H1 (cell line): Measurements from ENCODE around the gene COL10A1. TPM values are rescaled to one million over a fixed set of nuclear protein-coding genes. Genes with fewer than 3 reads are reported as not detected.

ENCODE experiments used
- CTCF ChIA-PET: fragments of 300-600 bp; sonication (Branson Sonifier 250); formaldehyde crosslinking; loops from one replicate; lab custom pipeline; 2021; ENCODE audit not compliant: partially characterized antibody; lab: Charles Lee
- POLR2A ChIA-PET: fragments of 300-600 bp; sonication (Branson Sonifier 250); formaldehyde crosslinking; loops from one replicate; lab custom pipeline; 2021; ENCODE audit warnings: inconsistent platforms; ENCODE audit not compliant: partially characterized antibody; lab: Charles Lee
- DNase-seq, 2 experiments: peaks; one replicate each; pipeline versions ENCODE4 v3.0.0 to v3.0.0-alpha.2; 2010 to 2022; ENCODE audit warnings: low spot score in 2 of 2, low read depth in 1 of 2, mixed read lengths in 1 of 2
- FAIRE-seq: peaks from 2 replicates; lab custom pipeline; 2011; peaks lifted over from hg19 to GRCh38; lab: Jason Lieb, UNC
- H2AFZ ChIP-seq: 2 replicates; pipeline ENCODE4 v1.8.1; 2012; ENCODE audit warnings: low read length, inconsistent platforms
- H2AK5ac ChIP-seq: 2 replicates; pipeline ENCODE4 v1.6.1; 2013; ENCODE audit warnings: low read depth, low read length
- H2BK120ac ChIP-seq: replicated peaks from 2 replicates; pipeline ENCODE3; 2013; ENCODE audit warnings: low read depth, low read length, inconsistent platforms
- H2BK12ac ChIP-seq: 2 replicates; pipeline ENCODE4 v1.6.1; 2013; ENCODE audit warnings: low read depth, low read length
- H2BK15ac ChIP-seq: 2 replicates; pipeline ENCODE4 v1.6.1; 2013; ENCODE audit warnings: low read length
- H2BK20ac ChIP-seq: 2 replicates; pipeline ENCODE4 v1.6.1; 2013; ENCODE audit warnings: low read length
- H2BK5ac ChIP-seq: 2 replicates; pipeline ENCODE4 v1.6.1; 2013; ENCODE audit warnings: low read depth, low read length
- H3K14ac ChIP-seq: 2 replicates; pipeline ENCODE4 v1.6.1; 2013; ENCODE audit warnings: inconsistent platforms; ENCODE audit not compliant: insufficient read length
- H3K18ac ChIP-seq: 2 replicates; pipeline ENCODE4 v1.6.1; 2013; ENCODE audit warnings: low read length; ENCODE audit errors: extremely low read depth
- H3K23ac ChIP-seq: 2 replicates; pipeline ENCODE4 v1.6.1; 2013; ENCODE audit warnings: inconsistent platforms; ENCODE audit not compliant: insufficient read length
- H3K23me2 ChIP-seq: 2 replicates; pipeline ENCODE4 v1.6.1; 2013; ENCODE audit warnings: low read depth, low read length
- H3K27ac ChIP-seq: 2 replicates; pipeline ENCODE4 v1.6.1; 2011; ENCODE audit warnings: low read depth, low read length, inconsistent platforms
- H3K27me3 ChIP-seq, 4 experiments: replicated peaks in 1 of 4; 1 replicate in 1 of 4; 2 replicates in 3 of 4; pipeline versions ENCODE4 v1.6.1 to v1.8.1; 2011 to 2013; ENCODE audit warnings: low read length in 3 of 4, mild to moderate bottlenecking in 3 of 4, inconsistent platforms in 2 of 4, mixed read lengths in 2 of 4, moderate library complexity in 1 of 4; ENCODE audit not compliant: control insufficient read depth in 3 of 4, insufficient read depth in 3 of 4; ENCODE audit errors: extremely low read depth in 1 of 4
- H3K36me3 ChIP-seq, 4 experiments: 2 replicates each; pipeline versions ENCODE4 v1.6.1 to v1.8.1; 2011 to 2013; ENCODE audit warnings: mild to moderate bottlenecking in 4 of 4, low read length in 3 of 4, moderate library complexity in 2 of 4, control low read depth in 1 of 4, inconsistent platforms in 1 of 4; ENCODE audit not compliant: insufficient read depth in 4 of 4, control insufficient read depth in 2 of 4
- H3K4ac ChIP-seq: replicated peaks from 2 replicates; pipeline ENCODE3; 2013; ENCODE audit warnings: low read length, low read depth, mixed read lengths, inconsistent platforms; ENCODE audit not compliant: insufficient read length
- H3K4me1 ChIP-seq, 4 experiments: replicated peaks in 1 of 4; 1 replicate in 1 of 4; 2 replicates in 3 of 4; pipeline versions ENCODE4 v1.6.1 to v1.8.1; 2011 to 2013; ENCODE audit warnings: low read length in 3 of 4, inconsistent platforms in 2 of 4, mixed read lengths in 1 of 4; ENCODE audit not compliant: insufficient read depth in 4 of 4, control insufficient read depth in 3 of 4
- H3K4me2 ChIP-seq, 2 experiments: 2 replicates each; pipeline versions ENCODE4 v1.6.1 to v1.8.1; 2011 to 2013; ENCODE audit warnings: low read depth in 2 of 2, low read length in 2 of 2, control low read depth in 1 of 2, inconsistent platforms in 1 of 2, mild to moderate bottlenecking in 1 of 2; ENCODE audit not compliant: insufficient read depth in 1 of 2
- H3K4me3 ChIP-seq, 4 experiments: fragments of 200-600, 300-600 bp in 1 of 4; sonication (generic), shearing (Covaris generic), sonication (Bioruptor Twin) in 1 of 4; 2 replicates each; pipeline versions ENCODE4 v1.5.1 to v1.8.1; 2011 to 2016; ENCODE audit warnings: low read length in 4 of 4, low read depth in 3 of 4, control low read depth in 2 of 4, inconsistent platforms in 2 of 4, mild to moderate bottlenecking in 2 of 4, mixed read lengths in 1 of 4, moderate library complexity in 1 of 4; ENCODE audit not compliant: insufficient read depth in 2 of 4; ENCODE audit errors: extremely low read depth in 1 of 4
- H3K56ac ChIP-seq: replicated peaks from 2 replicates; pipeline ENCODE3; 2013; ENCODE audit warnings: low read depth, mild to moderate bottlenecking, mixed read lengths, low read length, inconsistent platforms; ENCODE audit not compliant: insufficient read length
- H3K79me1 ChIP-seq: 2 replicates; pipeline ENCODE4 v1.6.1; 2013; ENCODE audit warnings: low read depth, low read length, control low read depth
- H3K79me2 ChIP-seq, 2 experiments: 2 replicates each; pipeline versions ENCODE4 v1.6.1 to v1.8.1; 2012 to 2013; ENCODE audit warnings: low read length in 2 of 2, mild to moderate bottlenecking in 2 of 2, inconsistent platforms in 1 of 2; ENCODE audit not compliant: insufficient read depth in 2 of 2, control insufficient read depth in 1 of 2
- H3K9ac ChIP-seq, 4 experiments: replicated peaks in 1 of 4; 1 replicate in 1 of 4; 2 replicates in 3 of 4; pipeline versions ENCODE4 v1.6.1 to v1.8.1; 2011 to 2013; ENCODE audit warnings: low read depth in 3 of 4, low read length in 3 of 4, control low read depth in 2 of 4, mild to moderate bottlenecking in 2 of 4, moderate library complexity in 2 of 4, inconsistent platforms in 1 of 4; ENCODE audit errors: extremely low read depth in 1 of 4
- H3K9me3 ChIP-seq, 2 experiments: 2 replicates each; pipeline versions ENCODE4 v1.6.1 to v1.8.1; 2012 to 2013; ENCODE audit warnings: mild to moderate bottlenecking in 2 of 2, moderate library complexity in 2 of 2, control low read depth in 1 of 2, inconsistent platforms in 1 of 2, low read depth in 1 of 2, low read length in 1 of 2, mixed read lengths in 1 of 2; ENCODE audit not compliant: insufficient read depth in 2 of 2
- H4K20me1 ChIP-seq, 2 experiments: replicated peaks in 1 of 2; 2 replicates each; pipeline versions ENCODE3 to v1.8.1; 2011 to 2013; ENCODE audit warnings: inconsistent platforms in 2 of 2, low read length in 2 of 2, mild to moderate bottlenecking in 1 of 2; ENCODE audit not compliant: insufficient read depth in 2 of 2, control insufficient read depth in 1 of 2
- H4K5ac ChIP-seq: 2 replicates; pipeline ENCODE4 v1.6.1; 2013; ENCODE audit warnings: low read length, low read depth, mixed read lengths, inconsistent platforms; ENCODE audit not compliant: insufficient read length
- H4K8ac ChIP-seq: 2 replicates; pipeline ENCODE4 v1.8.0; 2013; ENCODE audit warnings: mild to moderate bottlenecking, moderate library complexity, low read length, inconsistent platforms; ENCODE audit not compliant: insufficient read depth; ENCODE audit errors: extremely low read depth
- H4K91ac ChIP-seq: replicated peaks from 2 replicates; pipeline ENCODE3; 2013; ENCODE audit warnings: low read length, mixed read lengths, inconsistent platforms; ENCODE audit not compliant: insufficient read length
- WGBS, 2 experiments: shearing (Covaris generic) in 1 of 2; methylation state at CpG; one replicate each; pipeline versions ENCODE4 v1.1.6 to v1.1.7; 2013 to 2015; ENCODE audit warnings: low lambda C conversion rate in 2 of 2, mixed read lengths in 2 of 2, inconsistent platforms in 1 of 2, low coverage in 1 of 2, missing lambda C conversion rate in 1 of 2; ENCODE audit not compliant: insufficient replicate concordance in 2 of 2, insufficient coverage in 1 of 2, insufficient read length in 1 of 2; ENCODE audit errors: extremely low coverage in 1 of 2, missing lambda C conversion rate in 1 of 2; 5-methylcytosine and 5-hydroxymethylcytosine counted together
- polyA plus RNA-seq, 7 experiments: library from polyadenylated mRNA; depleted of rRNA in 3 of 7; stranded (reverse) in 5 of 7; unstranded in 2 of 7; fragments of >200 nt in 5 of 7; fragments of 200-250 nt in 2 of 7; gene quantifications; 1 replicate in 5 of 7; 2 replicates in 1 of 7; 4 replicates in 1 of 7; pipeline versions ENCODE4 v1.2.1 to v1.2.3, GENCODE V29; 2011 to 2013; ENCODE audit warnings: missing spikeins in 2 of 7, mixed read lengths in 2 of 7
- total RNA-seq: library from RNA; stranded (reverse); fragmentation: NEBNext Ultra II Directional; extraction: Animal tissue kit (Norgen Biotek cat#: 25700); gene quantifications from 2 replicates; pipeline ENCODE4 v1.2.1, GENCODE V29; 2021

COL10A1 gene
- total and polyA plus RNA-seq, 2 of the 8 experiments (the other 6 are each of a cell fraction or from before 2014, with no cell fraction given) = not detected

DNA sequence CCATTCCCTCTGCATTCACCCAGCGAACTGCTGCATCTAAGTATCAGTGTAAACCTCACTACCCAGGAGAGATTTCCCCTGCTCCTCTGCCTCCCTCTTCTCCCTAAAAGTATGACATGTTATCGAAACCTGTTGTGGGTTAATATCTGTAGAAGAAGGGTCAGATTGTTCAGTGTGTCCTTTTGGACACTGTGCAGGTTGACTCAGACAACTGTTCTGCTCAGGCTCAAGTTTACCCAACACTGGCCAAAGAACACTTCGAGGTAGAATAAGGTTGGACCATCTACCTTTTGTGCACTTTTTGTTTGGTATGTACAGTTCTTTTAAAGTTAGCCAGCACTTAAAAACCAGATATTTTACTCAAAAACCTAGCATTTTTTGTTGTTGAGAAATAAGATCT, 20.7 kb downstream of the COL10A1 start:
- H3K4me1 ChIP-seq = peaks cover 0 to 28% (median 20%) of the 10 kb centered on the region in 4 experiments
- peak overlapping the region; percentile 18 for H4K5ac ChIP-seq
- 0 out of 2 replicates have a peak overlapping the region, but pooled peaks have one; percentile 16 for H2BK20ac ChIP-seq
- H3K4me2 ChIP-seq = peak overlapping the region; percentile 21 to 23; a peak in 2 of 4 replicates
- H3K4ac ChIP-seq = no peak overlapping the region
- no peak overlapping the region for H2BK12ac ChIP-seq
- ChIA-PET CTCF (interaction anchor here (1.4 to 2.0 kb wide), 3 partner anchors 8 to 12 kb away, joined by 4 to 7 read pairs (median 6); no protein-coding TSS in a partner anchor), POLR2A (no interaction called here)
- H2BK15ac ChIP-seq = no peak overlapping the region
- no peaks in the 10 kb centered on the region for H3K9me3 ChIP-seq
- no peak overlapping the region for H3K23ac ChIP-seq
- H2BK5ac ChIP-seq = no peak overlapping the region
- WGBS, 2 experiments = 84% methylated on average over 3 of the region's 3 CpGs; no CpG with 5 or more reads in 1 of the 2 experiments
- H3K27ac ChIP-seq = peak overlapping the region; percentile 13; the same call in 1 of the 2 replicates
- no peaks in the 10 kb centered on the region for H4K20me1 ChIP-seq
- no peak overlapping the region for H3K18ac ChIP-seq
- peaks cover 0 to 46% of the 10 kb centered on the region in 2 experiments; a peak in 2 of 4 replicates for H3K79me2 ChIP-seq
- FAIRE-seq (no peak), DNase-seq (no peak)
- no peaks in the 10 kb centered on the region; the same call in 1 of the 2 replicates for H3K79me1 ChIP-seq
- H3K27me3 ChIP-seq = no peaks in the 10 kb centered on the region
- no peak overlapping the region for H3K4me3 ChIP-seq
- H2AK5ac ChIP-seq = no peak overlapping the region
- H3K56ac ChIP-seq = no peak overlapping the region
- H2BK120ac ChIP-seq = peak overlapping the region; percentile 18
- H3K9ac ChIP-seq = peak overlapping the region in 1 of 4 experiments; percentile 39; a peak in 1 of 7 replicates
- no peak overlapping the region for H4K8ac ChIP-seq
- H3K14ac ChIP-seq = no peak overlapping the region
- peaks cover 5% of the 10 kb centered on the region for H3K23me2 ChIP-seq
- no peak overlapping the region for H2AFZ ChIP-seq
- H4K91ac ChIP-seq = peak overlapping the region; percentile 79
- H3K36me3 ChIP-seq = peaks cover 2 to 23% (median 9%) of the 10 kb centered on the region in 4 experiments; a peak in 7 of 8 replicates
